ENCODE results near the gene SVOP.
"Not testable (repeated sequence)": the region's sequence is repeated elsewhere in the genome, so short reads cannot be mapped to it uniquely, and the experiment has no call there.

The SVOP gene

DNA sequence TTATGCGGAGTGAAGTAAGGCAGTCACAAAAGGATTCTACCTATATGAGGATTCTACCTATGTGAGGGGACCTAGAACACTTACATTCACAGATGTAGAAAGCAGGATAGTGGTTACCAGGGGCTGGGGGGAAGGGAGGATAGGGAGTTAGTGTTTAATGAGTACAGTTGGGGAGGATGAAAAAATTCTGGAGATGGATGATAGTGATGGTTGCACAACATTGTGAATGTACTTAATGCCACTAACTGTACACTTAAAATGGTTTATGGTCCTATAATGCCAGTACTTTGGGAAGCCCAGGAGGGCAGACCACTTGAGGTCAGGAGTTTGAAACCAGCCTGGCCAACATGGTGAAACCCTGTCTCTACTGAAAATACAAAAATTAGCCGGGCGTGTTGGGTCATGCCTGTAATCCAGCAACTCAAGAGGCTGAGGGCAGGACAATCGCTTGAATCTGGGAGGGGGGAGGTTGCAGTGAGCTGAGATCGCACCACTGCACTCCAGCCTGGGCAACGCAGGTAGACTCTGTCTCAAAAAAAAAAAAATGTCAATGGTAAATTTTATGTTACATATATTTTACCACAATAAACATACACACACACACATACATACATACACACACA lies 25.4 kb downstream of the SVOP start:
- DNase-seq (ENCODE audit: low read depth), result no peak
- H3K36me3 ChIP-seq (ENCODE audit: control insufficient read depth, insufficient read depth, low read length, severe bottlenecking), result no peaks in the 10 kb centered on the region
- H3K27me3 ChIP-seq (replicated peaks; ENCODE audit: control insufficient read depth, insufficient read depth, low read length), result peaks cover 4% of the 10 kb centered on the region
- H3K9ac ChIP-seq (ENCODE audit: low read length), result no peak overlapping the region
- no peaks in the 10 kb centered on the region for H3K4me1 ChIP-seq (ENCODE audit: control insufficient read depth, insufficient read depth, low read length)
- no peaks in the 10 kb centered on the region for H3K9me3 ChIP-seq (ENCODE audit: control insufficient read depth, low read length)
- H3K4me3 ChIP-seq (ENCODE audit: low read length), result no peak overlapping the region

DNA sequence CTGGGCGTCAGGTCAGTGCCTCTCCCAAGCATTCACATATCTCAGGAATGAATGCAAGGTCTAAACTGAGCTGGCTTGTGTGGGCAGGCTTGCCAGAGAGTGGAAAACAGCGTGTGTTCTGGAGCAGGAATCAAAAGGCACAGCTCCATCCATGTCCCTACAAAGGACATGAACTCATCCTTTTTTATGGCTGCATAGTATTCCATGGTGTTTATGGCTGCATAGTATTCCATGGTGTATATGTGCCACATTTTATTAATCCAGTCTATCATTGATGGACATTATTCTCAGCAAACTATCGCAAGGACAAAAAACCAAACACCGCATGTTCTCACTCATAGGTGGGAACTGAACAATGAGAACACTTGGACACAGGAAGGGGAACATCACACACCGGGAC lies 30.8 kb downstream of the SVOP start:
- not testable (repeated sequence) for H3K9me3 ChIP-seq (ENCODE audit: control insufficient read depth, low read length); DNase-seq (ENCODE audit: low read depth); H3K4me1 ChIP-seq (ENCODE audit: control insufficient read depth, insufficient read depth, low read length); H3K4me3 ChIP-seq (ENCODE audit: low read length); H3K9ac ChIP-seq (ENCODE audit: low read length); H3K36me3 ChIP-seq (ENCODE audit: control insufficient read depth, insufficient read depth, low read length, severe bottlenecking); H3K27me3 ChIP-seq (replicated peaks; ENCODE audit: control insufficient read depth, insufficient read depth, low read length)

DNA sequence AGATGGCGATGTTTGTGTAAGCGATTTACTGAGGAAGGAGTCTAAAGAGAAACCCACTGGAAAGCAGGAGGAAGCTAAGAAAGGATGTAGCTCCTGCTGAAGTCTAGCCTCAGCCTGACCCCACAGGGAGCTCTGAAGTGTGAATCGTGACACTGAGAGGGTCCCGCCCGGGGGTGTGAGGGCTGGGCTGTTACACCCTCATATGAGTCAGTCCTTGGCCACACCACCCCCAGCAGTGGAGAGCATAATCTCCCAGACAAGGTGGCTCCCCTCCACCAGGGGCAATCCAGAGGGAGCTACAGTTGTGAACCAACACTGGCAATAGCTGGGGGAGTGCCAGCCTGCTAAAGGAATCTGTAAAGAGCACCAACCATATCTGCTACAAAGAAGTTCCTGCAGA lies 31.5 kb downstream of the SVOP start:
- DNase-seq (ENCODE audit: low read depth), result no peak
- Histone ChIP-seq H3K4me1 (ENCODE audit: control insufficient read depth, insufficient read depth, low read length) (no peaks in the 10 kb centered on the region), H3K9me3 (ENCODE audit: control insufficient read depth, low read length) (no peaks in the 10 kb centered on the region), H3K36me3 (ENCODE audit: control insufficient read depth, insufficient read depth, low read length, severe bottlenecking) (no peaks in the 10 kb centered on the region), H3K4me3 (ENCODE audit: low read length) (no peak overlapping the region), H3K27me3 (replicated peaks; ENCODE audit: control insufficient read depth, insufficient read depth, low read length) (peaks cover 7% of the 10 kb centered on the region), H3K9ac (ENCODE audit: low read length) (no peak overlapping the region)

DNA sequence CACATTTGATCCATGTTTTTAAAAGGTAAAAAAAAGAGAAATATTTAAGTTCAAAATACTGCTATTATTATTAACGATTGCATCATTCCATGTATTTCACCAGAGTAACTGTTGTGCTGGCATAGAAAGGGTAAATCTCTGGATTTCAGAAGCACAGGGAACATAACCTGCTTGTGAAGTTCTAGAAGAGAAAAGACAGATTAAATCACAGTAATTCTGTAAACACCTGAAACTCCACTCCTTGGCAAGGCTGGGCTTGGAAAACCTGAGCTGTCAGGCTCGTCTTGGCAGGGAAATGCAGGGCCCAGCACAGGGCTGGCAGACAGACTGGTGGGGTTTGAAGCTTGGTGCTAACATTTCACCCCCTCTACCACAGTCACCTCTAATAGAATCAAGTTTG lies 35.1 kb downstream of the SVOP start:
- no peak for DNase-seq (ENCODE audit: low read depth)
- H3K9me3 ChIP-seq (ENCODE audit: control insufficient read depth, low read length), result no peaks in the 10 kb centered on the region
- no peaks in the 10 kb centered on the region for H3K36me3 ChIP-seq (ENCODE audit: control insufficient read depth, insufficient read depth, low read length, severe bottlenecking)
- H3K27me3 ChIP-seq (replicated peaks; ENCODE audit: control insufficient read depth, insufficient read depth, low read length), result peaks cover 3% of the 10 kb centered on the region
- no peak overlapping the region for H3K9ac ChIP-seq (ENCODE audit: low read length)
- H3K4me1 ChIP-seq (ENCODE audit: control insufficient read depth, insufficient read depth, low read length), result peaks cover 4% of the 10 kb centered on the region
- H3K4me3 ChIP-seq (ENCODE audit: low read length), result no peak overlapping the region

DNA sequence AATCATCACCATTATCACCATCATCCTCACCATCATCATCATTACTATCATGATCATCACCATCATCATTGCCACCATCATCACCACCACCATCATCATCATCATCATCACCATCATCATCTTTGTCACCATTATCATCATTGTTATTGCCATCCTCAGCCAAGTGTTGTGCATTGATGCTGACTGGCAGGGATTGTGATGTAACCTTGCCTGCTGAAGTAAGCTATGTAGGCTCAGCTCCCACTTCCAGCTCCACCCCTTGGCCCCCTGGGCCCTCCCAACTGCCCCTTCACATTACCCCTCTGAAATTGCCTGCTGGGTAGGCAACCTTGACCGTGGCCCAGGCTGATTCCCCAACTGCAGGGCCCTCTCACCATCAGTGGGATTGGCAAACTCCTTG lies 37.6 kb downstream of the SVOP start:
- Histone ChIP-seq H3K27me3 (replicated peaks; ENCODE audit: control insufficient read depth, insufficient read depth, low read length) (peaks cover 3% of the 10 kb centered on the region), H3K9me3 (ENCODE audit: control insufficient read depth, low read length) (no peaks in the 10 kb centered on the region)

DNA sequence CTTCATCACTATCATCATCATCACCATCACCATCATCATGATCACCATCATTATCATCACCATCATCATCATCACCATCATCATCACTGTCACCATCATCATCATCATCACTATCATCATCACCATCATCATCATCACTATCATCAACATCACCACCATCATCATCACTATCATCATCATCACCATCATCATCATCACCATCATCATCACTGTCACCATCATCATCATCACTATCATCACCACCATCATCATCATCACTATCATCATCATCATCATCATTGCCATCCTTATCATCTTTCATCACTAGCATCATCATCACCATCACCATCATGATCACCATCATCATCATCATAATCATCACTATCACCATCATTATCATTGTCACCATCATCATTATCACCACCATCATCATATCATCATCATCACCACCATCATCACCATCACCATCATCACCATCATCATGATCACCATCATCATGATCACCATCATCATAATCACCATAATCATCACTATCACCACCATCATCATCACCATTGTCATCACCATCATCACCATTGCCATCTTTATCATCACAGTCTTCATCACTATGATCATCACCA lies 38.1 kb downstream of the SVOP start:
- Histone ChIP-seq H3K9ac (ENCODE audit: low read length) (no peak overlapping the region), H3K4me3 (ENCODE audit: low read length) (no peak overlapping the region), H3K36me3 (ENCODE audit: control insufficient read depth, insufficient read depth, low read length, severe bottlenecking) (no peaks in the 10 kb centered on the region), H3K27me3 (replicated peaks; ENCODE audit: control insufficient read depth, insufficient read depth, low read length) (peaks cover 8% of the 10 kb centered on the region), H3K9me3 (ENCODE audit: control insufficient read depth, low read length) (no peaks in the 10 kb centered on the region), H3K4me1 (ENCODE audit: control insufficient read depth, insufficient read depth, low read length) (peaks cover 4% of the 10 kb centered on the region)
- no peak for DNase-seq (ENCODE audit: low read depth)

More for the DNA sequence above, 37.6 kb downstream of the SVOP start:
- DNase-seq (ENCODE audit: low read depth), result no peak
- no peak overlapping the region for H3K9ac ChIP-seq (ENCODE audit: low read length)
- H3K36me3 ChIP-seq (ENCODE audit: control insufficient read depth, insufficient read depth, low read length, severe bottlenecking), result no peaks in the 10 kb centered on the region
- H3K4me3 ChIP-seq (ENCODE audit: low read length), result no peak overlapping the region
- H3K4me1 ChIP-seq (ENCODE audit: control insufficient read depth, insufficient read depth, low read length), result peaks cover 4% of the 10 kb centered on the region

DNA sequence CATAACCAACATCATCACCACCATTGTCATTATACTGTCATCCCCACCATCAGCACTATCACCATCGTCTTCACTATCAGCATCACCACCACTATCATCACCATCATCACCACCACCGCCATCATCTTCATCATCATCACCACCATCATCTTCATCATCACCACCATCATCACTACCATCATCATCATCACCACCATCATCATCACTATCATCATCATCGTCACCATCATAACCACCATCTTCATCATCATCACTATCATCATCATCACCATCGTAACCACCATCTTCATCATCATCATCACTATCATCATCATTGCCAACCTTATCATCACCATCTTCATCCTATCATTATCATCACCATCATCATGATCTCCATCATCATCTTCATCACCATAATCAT lies 39.0 kb downstream of the SVOP start:
- Histone ChIP-seq H3K4me3 (ENCODE audit: low read length) (no peak overlapping the region), H3K36me3 (ENCODE audit: control insufficient read depth, insufficient read depth, low read length, severe bottlenecking) (no peaks in the 10 kb centered on the region), H3K4me1 (ENCODE audit: control insufficient read depth, insufficient read depth, low read length) (peaks cover 4% of the 10 kb centered on the region), H3K9ac (ENCODE audit: low read length) (no peak overlapping the region), H3K27me3 (replicated peaks; ENCODE audit: control insufficient read depth, insufficient read depth, low read length) (peaks cover 12% of the 10 kb centered on the region), H3K9me3 (ENCODE audit: control insufficient read depth, low read length) (no peaks in the 10 kb centered on the region)
- DNase-seq (ENCODE audit: low read depth), result no peak

DNA sequence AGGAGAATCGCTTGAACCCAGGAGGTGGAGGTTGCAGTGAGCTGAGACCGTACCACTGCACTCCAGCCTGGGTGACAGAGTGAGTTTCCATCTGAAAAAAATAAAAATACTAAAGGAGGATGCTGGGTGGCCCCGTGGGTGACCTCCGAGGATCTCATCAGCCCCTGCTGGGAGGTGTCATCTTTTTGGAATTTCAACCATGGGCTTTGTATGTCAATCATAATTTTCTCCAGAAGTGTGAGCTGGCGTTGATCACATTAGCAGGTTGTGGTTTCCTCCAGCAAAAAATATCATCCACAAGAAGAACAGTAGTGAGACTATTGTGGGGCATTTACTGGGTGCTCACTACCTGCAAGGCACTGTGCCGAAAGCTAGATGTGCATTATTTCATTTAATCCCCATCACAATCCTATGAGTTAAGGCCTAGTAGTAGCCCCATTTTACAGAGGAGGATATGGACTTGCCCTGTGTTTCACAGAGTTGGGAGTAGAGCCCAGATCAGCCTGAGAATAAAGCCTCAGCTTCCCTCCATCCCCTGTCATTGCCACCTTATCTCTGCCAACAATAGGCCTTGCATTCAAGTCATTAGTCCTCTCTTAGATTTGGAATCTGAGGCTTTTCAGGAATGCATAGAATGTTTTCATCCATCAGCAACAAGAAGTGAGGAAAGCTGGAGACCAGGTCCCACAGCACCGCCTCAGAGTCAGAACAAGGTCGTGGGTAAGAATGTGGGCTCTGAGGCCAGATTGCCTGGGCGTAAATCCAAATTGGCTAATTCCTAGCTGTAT lies 39.8 kb downstream of the SVOP start:
- no peaks in the 10 kb centered on the region for H3K36me3 ChIP-seq (ENCODE audit: control insufficient read depth, insufficient read depth, low read length, severe bottlenecking)
- no peak overlapping the region for H3K4me3 ChIP-seq (ENCODE audit: low read length)
- H3K4me1 ChIP-seq (ENCODE audit: control insufficient read depth, insufficient read depth, low read length), result peaks cover 4% of the 10 kb centered on the region
- peaks cover 12% of the 10 kb centered on the region for H3K27me3 ChIP-seq (replicated peaks; ENCODE audit: control insufficient read depth, insufficient read depth, low read length)
- no peak overlapping the region for H3K9ac ChIP-seq (ENCODE audit: low read length)
- DNase-seq (ENCODE audit: low read depth), result peak; percentile 3
- H3K9me3 ChIP-seq (ENCODE audit: control insufficient read depth, low read length), result no peaks in the 10 kb centered on the region

DNA sequence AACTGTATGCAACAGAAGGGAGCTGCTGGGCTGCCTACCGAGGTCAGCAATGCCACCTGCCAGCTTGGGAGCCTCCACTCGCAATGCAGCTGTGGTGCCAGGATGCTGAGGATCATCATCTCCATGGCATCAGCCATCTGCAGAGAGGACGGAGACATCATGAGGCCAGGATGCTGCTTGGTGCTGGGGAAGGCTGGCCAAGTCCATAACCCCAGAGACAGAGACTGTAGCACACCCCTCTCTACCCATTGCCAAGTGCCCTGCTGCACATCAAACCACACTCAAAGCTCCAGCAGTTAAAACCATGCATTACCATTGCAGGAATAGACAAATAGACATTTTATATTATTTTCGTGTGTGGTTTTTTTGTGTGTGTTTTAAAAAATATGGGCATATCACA lies 43.5 kb downstream of the SVOP start:
- no peak for DNase-seq (ENCODE audit: low read depth)
- Histone ChIP-seq H3K9me3 (ENCODE audit: control insufficient read depth, low read length) (no peaks in the 10 kb centered on the region), H3K4me1 (ENCODE audit: control insufficient read depth, insufficient read depth, low read length) (peaks cover 4% of the 10 kb centered on the region), H3K9ac (ENCODE audit: low read length) (no peak overlapping the region), H3K36me3 (ENCODE audit: control insufficient read depth, insufficient read depth, low read length, severe bottlenecking) (no peaks in the 10 kb centered on the region), H3K4me3 (ENCODE audit: low read length) (no peak overlapping the region), H3K27me3 (replicated peaks; ENCODE audit: control insufficient read depth, insufficient read depth, low read length) (peaks cover 21% of the 10 kb centered on the region)

DNA sequence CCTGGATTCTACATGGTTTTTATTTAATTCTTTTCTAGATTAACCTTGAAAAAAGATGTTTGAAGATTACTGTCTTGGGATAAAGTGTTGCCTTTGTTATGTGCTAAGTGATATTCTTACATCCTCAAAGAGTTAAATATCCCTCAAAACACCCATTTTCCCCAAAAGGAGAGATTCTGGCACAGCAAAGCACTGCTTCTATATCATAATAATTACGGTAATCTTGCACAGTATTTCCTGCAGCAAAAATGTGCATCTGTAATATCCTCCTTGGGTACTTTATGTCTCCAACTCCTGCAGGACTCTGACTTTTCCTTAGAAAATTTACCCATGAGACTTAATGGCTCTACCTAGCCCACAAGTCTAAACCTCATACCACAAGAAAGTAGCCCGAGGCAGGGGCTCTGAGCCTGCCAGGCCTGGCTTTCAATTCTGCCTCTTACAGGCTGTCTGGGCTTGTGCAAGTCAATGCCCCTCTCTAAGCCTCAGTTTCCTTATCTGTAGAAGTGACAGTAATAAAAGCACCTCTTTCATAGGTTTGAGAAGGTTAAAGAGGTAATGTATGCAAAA lies 45.8 kb downstream of the SVOP start:
- Histone ChIP-seq H3K27me3 (replicated peaks; ENCODE audit: control insufficient read depth, insufficient read depth, low read length) (peaks cover 31% of the 10 kb centered on the region), H3K36me3 (ENCODE audit: control insufficient read depth, insufficient read depth, low read length, severe bottlenecking) (no peaks in the 10 kb centered on the region), H3K4me1 (ENCODE audit: control insufficient read depth, insufficient read depth, low read length) (no peaks in the 10 kb centered on the region), H3K9ac (ENCODE audit: low read length) (no peak overlapping the region), H3K9me3 (ENCODE audit: control insufficient read depth, low read length) (no peaks in the 10 kb centered on the region), H3K4me3 (ENCODE audit: low read length) (no peak overlapping the region)
- DNase-seq (ENCODE audit: low read depth), result no peak

DNA sequence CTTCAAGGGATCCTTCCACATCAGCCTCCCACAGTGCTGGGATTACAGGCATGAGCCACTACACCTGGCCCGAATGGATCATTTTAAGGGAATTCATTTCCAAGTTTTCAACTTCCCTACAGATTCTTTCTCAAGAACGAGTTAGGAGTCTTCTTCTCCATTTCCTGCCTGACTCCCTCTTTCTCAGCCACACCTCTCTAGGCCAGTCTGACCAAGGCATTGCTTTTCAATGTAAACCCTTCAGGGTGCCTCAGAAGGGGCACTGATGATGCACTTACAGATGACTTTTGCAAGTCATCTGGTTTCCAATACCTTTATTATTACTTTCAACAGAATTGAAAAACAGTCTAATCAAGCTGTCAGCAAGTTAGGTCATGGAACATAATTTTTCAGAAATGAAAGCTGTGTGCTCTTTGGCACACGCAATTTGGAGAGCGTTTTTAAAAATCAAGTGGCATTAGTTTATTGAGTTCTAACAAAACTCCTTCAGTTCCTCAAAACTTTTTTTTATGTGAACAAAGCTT lies 47.2 kb downstream of the SVOP start:
- H3K27me3 ChIP-seq (replicated peaks; ENCODE audit: control insufficient read depth, insufficient read depth, low read length), result peaks cover 35% of the 10 kb centered on the region
- no peaks in the 10 kb centered on the region for H3K4me1 ChIP-seq (ENCODE audit: control insufficient read depth, insufficient read depth, low read length)
- DNase-seq (ENCODE audit: low read depth), result no peak
- no peak overlapping the region for H3K9ac ChIP-seq (ENCODE audit: low read length)
- no peaks in the 10 kb centered on the region for H3K9me3 ChIP-seq (ENCODE audit: control insufficient read depth, low read length)
- H3K36me3 ChIP-seq (ENCODE audit: control insufficient read depth, insufficient read depth, low read length, severe bottlenecking), result no peaks in the 10 kb centered on the region
- no peak overlapping the region for H3K4me3 ChIP-seq (ENCODE audit: low read length)

Data from adipocyte (in vitro differentiated cells).